DOHH2 (cell line): ENCODE data around the gene KIAA0408.

Experiments
- H3F3A ChIP-seq: fragments of 200-600 bp; sonication (generic), shearing (Covaris generic); 2 replicates; pipeline ENCODE4 v1.6.0; 2016; ENCODE audit warnings: antibody characterized with exemption, mild to moderate bottlenecking; ENCODE audit not compliant: control insufficient read depth, insufficient read depth
- H3K27ac ChIP-seq: fragments of 200-600 bp; sonication (generic); 2 replicates; pipeline ENCODE4 v1.5.1; 2014; ENCODE audit warnings: low read depth, mild to moderate bottlenecking, low read length, moderate library complexity
- H3K27me3 ChIP-seq: fragments of 200-600 bp; sonication (generic); 2 replicates; pipeline ENCODE4 v1.6.1; 2014; ENCODE audit warnings: mild to moderate bottlenecking, low read length, mixed read lengths; ENCODE audit not compliant: control insufficient read depth
- H3K36me3 ChIP-seq: fragments of 200-600 bp; sonication (generic); 2 replicates; pipeline ENCODE4 v1.6.1; 2014; ENCODE audit warnings: mild to moderate bottlenecking, low read length, moderate library complexity, mixed read lengths; ENCODE audit not compliant: control insufficient read depth
- H3K4me1 ChIP-seq: fragments of 200-600 bp; sonication (generic); 2 replicates; pipeline ENCODE4 v1.6.1; 2014; ENCODE audit warnings: mild to moderate bottlenecking, low read length, mixed read lengths; ENCODE audit not compliant: control insufficient read depth
- H3K4me2 ChIP-seq: fragments of 200-600 bp; sonication (generic); 2 replicates; pipeline ENCODE4 v1.6.0; 2014; ENCODE audit warnings: mild to moderate bottlenecking, low read length, moderate library complexity
- H3K4me3 ChIP-seq: fragments of 200-600 bp; sonication (generic); 2 replicates; pipeline ENCODE4 v1.5.1; 2014; ENCODE audit warnings: mild to moderate bottlenecking, low read length, mixed read lengths
- H3K79me2 ChIP-seq: fragments of 200-600 bp; sonication (generic); 2 replicates; pipeline ENCODE4 v1.6.1; 2014; ENCODE audit warnings: mild to moderate bottlenecking, low read length, mixed read lengths; ENCODE audit not compliant: control insufficient read depth
- H3K9me2 ChIP-seq: fragments of 200-600 bp; sonication (generic); replicated peaks from 2 replicates; pipeline ENCODE4 v1.6.1; 2014; ENCODE audit warnings: mild to moderate bottlenecking, low read length, mixed read lengths; ENCODE audit not compliant: control insufficient read depth
- H3K9me3 ChIP-seq: fragments of 200-600 bp; sonication (generic); 2 replicates; pipeline ENCODE4 v1.6.1; 2014; ENCODE audit warnings: antibody characterized with exemption, low read length, mixed read lengths; ENCODE audit not compliant: control insufficient read depth, insufficient read depth
- H4K20me1 ChIP-seq: fragments of 200-600 bp; sonication (generic); 2 replicates; pipeline ENCODE4 v1.6.0; 2014; ENCODE audit warnings: low read depth, mild to moderate bottlenecking, antibody characterized with exemption, low read length, moderate library complexity; ENCODE audit not compliant: control insufficient read depth, insufficient read depth
- EZH2phosphoT487 ChIP-seq: fragments of 200-600 bp; sonication (generic); IDR thresholded peaks from 2 replicates; pipeline ENCODE4 v1.6.1; 2017; ENCODE audit warnings: borderline replicate concordance, mild to moderate bottlenecking, antibody characterized with exemption, low read length, moderate library complexity, mixed read lengths
- TF ChIP-seq, protein P1 (sequence below): fragments of 200-600 bp; sonication (generic); IDR thresholded peaks from one replicate; pipeline ENCODE4 v1.5.1; 2014; ENCODE audit warnings: antibody characterized with exemption, mild to moderate bottlenecking, low read depth, low read length; ENCODE audit not compliant: poor library complexity, severe bottlenecking

Gene KIAA0408

DNA sequence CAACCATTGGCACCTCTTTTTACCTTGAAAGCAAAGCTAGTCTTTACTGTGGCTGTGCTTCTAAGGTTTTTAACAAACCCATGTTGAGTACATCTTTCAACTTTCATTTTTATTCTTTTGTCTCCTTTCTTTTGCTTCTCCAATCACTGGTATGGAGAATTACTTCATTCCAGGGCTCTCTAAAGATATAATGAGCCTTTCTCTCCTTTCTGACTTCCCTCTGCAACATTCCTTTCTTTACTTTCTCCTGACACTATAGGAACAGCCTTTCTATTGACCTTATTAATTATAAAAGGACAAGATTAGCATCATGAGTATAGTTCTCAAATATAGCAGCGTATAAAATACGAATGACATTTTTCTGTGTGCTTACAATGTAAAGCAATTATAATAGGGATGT lies 23.1 kb upstream of the KIAA0408 start:
- no peaks in the 10 kb centered on the region for H3K9me3 ChIP-seq
- no peak overlapping the region for H3K27ac ChIP-seq
- H3K36me3 ChIP-seq, result no peaks in the 10 kb centered on the region
- no peaks in the 10 kb centered on the region for H3F3A ChIP-seq
- H3K27me3 ChIP-seq, result peaks cover 3% of the 10 kb centered on the region; the same call in 1 of the 2 replicates
- H3K4me3 ChIP-seq, result no peak overlapping the region
- no peaks in the 10 kb centered on the region for H4K20me1 ChIP-seq
- H3K79me2 ChIP-seq, result no peaks in the 10 kb centered on the region
- no peaks in the 10 kb centered on the region for H3K4me1 ChIP-seq
- no peak for TF ChIP-seq EZH2phosphoT487
- TF ChIP-seq, protein P1, sequence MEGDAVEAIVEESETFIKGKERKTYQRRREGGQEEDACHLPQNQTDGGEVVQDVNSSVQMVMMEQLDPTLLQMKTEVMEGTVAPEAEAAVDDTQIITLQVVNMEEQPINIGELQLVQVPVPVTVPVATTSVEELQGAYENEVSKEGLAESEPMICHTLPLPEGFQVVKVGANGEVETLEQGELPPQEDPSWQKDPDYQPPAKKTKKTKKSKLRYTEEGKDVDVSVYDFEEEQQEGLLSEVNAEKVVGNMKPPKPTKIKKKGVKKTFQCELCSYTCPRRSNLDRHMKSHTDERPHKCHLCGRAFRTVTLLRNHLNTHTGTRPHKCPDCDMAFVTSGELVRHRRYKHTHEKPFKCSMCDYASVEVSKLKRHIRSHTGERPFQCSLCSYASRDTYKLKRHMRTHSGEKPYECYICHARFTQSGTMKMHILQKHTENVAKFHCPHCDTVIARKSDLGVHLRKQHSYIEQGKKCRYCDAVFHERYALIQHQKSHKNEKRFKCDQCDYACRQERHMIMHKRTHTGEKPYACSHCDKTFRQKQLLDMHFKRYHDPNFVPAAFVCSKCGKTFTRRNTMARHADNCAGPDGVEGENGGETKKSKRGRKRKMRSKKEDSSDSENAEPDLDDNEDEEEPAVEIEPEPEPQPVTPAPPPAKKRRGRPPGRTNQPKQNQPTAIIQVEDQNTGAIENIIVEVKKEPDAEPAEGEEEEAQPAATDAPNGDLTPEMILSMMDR, result no peak
- H3K9me2 ChIP-seq, result no peaks in the 10 kb centered on the region
- H3K4me2 ChIP-seq, result no peak overlapping the region

DNA sequence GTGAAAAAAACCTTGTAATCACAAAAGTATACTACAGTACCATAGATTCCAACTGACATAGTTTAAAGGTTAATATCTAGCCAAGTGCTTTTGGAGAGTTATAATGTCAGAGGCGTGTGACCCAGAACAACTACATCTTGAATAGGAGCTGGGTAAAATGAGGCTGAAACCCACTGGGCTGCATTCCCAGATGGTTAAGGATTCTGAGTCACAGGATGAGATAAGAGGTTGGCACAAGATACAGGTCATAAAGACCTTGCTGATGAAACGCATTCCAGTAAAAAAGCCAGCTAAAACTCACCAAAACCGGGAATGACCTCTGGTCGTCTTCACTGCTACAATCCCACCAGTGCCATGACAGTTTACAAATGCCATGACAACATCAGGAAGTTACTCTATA lies 22.4 kb upstream of the KIAA0408 start:
- H3K36me3 ChIP-seq, result no peaks in the 10 kb centered on the region
- H3K79me2 ChIP-seq, result no peaks in the 10 kb centered on the region
- H3K4me1 ChIP-seq, result no peaks in the 10 kb centered on the region
- TF ChIP-seq, protein P1, result no peak
- no peak for TF ChIP-seq EZH2phosphoT487
- H3K9me2 ChIP-seq, result no peaks in the 10 kb centered on the region
- no peak overlapping the region for H3K27ac ChIP-seq
- no peaks in the 10 kb centered on the region for H3F3A ChIP-seq
- peaks cover 3% of the 10 kb centered on the region; the same call in 1 of the 2 replicates for H3K27me3 ChIP-seq
- no peak overlapping the region for H3K4me2 ChIP-seq
- H3K4me3 ChIP-seq, result no peak overlapping the region
- H3K9me3 ChIP-seq, result no peaks in the 10 kb centered on the region
- H4K20me1 ChIP-seq, result no peaks in the 10 kb centered on the region

DNA sequence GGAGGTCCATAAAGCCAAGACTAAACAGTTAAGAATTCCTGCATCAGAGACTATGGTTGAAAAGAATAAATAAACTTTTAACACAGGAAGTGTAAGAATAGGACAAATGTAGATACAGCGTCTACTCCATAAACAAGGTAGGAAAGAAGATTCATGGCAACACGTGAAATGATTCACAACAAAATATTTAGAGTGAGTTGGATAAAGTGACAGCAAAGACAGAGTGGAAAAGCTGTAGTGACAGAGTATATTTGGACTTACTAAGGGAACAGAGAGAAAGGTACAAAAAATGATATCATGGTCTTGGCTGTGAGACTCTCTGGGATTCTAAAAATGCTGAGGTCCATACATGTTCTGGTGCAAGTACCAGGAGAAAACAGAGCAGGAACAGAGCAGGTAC lies 21.9 kb upstream of the KIAA0408 start:
- no peak overlapping the region for H3K4me2 ChIP-seq
- H3K9me3 ChIP-seq, result no peaks in the 10 kb centered on the region
- TF ChIP-seq, protein P1, result no peak
- TF ChIP-seq EZH2phosphoT487, result no peak
- H3K27ac ChIP-seq, result no peak overlapping the region
- no peaks in the 10 kb centered on the region for H3K9me2 ChIP-seq
- no peaks in the 10 kb centered on the region for H4K20me1 ChIP-seq
- no peaks in the 10 kb centered on the region for H3K4me1 ChIP-seq
- H3K27me3 ChIP-seq, result peaks cover 3% of the 10 kb centered on the region; the same call in 1 of the 2 replicates
- no peak overlapping the region for H3K4me3 ChIP-seq
- no peaks in the 10 kb centered on the region for H3K36me3 ChIP-seq
- no peaks in the 10 kb centered on the region for H3F3A ChIP-seq
- no peaks in the 10 kb centered on the region for H3K79me2 ChIP-seq
